Superior temporal gyrus (tissue), 1 donor: ENCODE measurements around the gene TANGO6.
"Not testable (repeated sequence)": the region's sequence is repeated elsewhere in the genome, so short reads cannot be mapped to it uniquely, and the experiment has no call there.

Source experiments
- DNase-seq: peaks from one replicate; pipeline ENCODE4 v3.0.0-alpha.2; 2016; ENCODE audit errors: extremely low spot score

Gene TANGO6

DNA sequence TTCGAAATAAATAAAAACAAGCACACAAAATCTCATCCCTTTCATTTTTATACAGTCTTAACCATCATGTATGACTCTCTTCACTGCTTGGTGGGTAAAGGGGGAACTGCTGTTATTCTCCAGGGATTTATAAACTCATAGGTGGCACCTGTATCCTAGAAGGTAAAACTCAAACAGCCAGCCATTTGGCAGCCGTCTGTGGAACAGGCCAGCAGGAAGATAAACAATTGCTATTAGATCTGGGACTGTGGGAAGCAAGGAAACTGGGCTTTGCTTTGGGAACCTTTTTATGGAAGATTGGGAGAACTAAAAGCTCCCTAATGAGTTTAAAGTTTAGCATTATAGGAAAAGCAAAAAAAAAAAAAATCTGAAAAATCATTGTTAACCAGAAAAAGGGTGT, 126.0 kb downstream of the TANGO6 start:
- DNase-seq: no peak

DNA sequence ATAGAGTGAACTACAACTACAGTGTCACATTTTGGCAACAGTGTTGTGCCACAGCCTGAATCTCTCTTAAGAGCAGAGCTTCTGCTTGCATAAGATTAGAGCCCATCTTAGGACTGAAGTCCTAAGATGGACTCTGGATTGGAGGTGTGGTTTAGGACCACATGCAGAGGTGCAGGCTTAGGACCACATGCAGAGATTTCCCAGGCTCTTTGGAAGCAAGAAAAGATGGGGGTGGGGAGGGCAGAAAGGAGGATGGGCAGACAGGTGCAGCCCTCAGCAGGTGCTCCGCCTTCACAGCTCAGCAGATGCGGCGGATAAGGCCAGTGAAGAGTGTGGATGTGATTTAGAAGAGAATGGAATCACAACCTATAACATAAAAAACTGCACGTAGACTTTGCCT, 128.7 kb downstream of the TANGO6 start:
- no peak for DNase-seq

DNA sequence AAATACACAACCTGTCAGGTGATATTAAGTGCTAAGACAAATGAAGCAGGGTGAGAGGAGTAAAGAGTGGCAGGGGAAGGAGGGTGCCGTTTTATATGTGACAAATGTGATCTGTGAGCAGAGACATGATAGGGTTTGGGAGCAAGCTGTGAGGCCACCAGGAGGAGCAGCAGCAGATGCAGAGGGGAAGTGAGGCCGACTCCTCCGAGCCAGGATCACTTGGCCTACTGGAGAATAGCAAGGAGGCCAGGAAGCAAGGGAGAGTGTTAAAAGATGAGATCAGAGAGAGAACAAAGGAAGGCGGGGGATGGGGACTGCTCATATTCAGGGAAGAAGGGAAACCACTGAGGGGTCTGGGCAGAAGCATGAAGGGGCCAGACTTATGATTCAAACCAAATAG, 129.4 kb downstream of the TANGO6 start:
- DNase-seq: no peak

DNA sequence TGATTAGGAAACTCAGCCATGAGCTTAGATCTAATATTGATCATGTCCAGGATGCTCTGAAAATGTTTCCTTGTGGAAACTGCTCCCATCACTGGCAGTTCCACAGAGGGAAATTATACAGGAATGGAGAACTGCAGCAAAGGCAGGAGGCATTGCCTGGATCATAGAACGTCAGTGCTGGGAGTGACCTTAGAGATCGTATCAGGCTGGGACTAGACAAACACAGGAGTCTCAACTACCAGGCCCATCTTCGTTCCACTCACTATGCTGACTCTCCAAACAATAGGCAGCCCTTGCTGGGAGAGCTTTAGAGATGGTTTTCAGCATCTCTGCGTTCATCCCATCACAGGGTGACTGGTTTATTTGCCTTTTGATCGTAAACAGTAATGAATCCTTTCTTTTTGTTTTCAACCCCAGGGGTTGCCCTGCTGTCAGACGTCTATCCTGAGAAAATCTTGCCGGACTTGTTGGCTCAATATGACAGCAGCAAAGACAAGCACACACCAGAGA, 130.3 kb downstream of the TANGO6 start:
- no peak for DNase-seq

DNA sequence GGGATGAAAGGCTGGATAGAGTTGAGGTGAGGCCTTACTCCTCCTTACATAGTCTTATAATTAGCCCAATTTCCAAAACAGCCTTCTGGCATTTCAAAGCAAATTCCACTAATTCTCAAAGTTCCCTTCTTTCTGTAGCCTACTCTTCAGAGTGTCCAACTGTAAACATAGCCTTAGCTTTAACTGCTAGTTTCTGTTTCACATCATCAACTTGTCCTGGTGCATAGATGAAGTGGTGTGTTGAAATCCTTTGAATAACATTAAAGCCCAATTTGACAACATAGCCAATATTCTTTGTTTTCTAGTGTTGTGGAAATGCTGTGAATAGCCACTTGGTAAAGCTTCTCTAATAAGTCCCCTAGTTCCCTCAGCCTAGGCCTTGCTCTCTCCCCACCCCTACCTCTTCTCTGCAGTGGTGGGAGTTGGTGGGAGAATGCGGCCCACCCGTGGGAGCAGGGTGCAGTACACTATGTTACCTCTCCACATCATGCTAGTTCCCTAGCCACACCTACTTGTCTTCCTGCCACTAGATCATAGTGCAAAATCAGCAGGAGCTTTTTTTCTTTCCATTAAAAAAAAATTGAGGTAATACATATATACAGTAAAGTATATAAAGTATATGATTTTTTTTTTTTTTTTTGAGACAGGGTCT, 135.1 kb downstream of the TANGO6 start:
- DNase-seq: no peak

DNA sequence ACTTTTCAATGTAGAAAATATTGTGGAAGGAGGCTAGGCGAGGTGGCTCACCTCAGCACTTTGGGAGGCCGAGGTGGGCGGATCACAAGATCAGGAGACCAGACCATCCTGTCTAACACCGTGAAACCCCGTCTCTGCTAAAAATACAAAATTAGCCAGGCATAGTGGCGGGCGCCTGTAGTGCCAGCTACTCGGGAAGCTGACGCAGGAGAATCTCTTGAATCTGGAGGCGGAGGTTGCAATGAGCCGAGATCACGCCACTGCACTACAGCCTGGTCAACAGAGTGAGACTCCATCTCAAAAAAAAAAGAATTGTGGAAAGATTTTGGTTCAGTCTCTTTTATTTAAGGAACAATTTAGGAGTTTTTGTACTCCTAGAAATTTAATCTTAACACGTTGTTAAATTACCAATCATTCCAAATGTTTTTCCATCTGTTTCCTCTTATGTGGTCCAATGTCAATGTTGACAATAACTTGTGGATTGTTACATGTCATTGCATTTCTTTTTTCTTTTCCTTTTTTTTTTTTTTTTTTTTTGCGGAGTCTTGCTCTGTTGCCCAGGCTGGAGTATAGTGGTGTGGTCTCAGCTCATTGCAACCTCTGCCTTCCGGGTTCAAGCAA, 137.5 kb downstream of the TANGO6 start:
- DNase-seq: no peak

DNA sequence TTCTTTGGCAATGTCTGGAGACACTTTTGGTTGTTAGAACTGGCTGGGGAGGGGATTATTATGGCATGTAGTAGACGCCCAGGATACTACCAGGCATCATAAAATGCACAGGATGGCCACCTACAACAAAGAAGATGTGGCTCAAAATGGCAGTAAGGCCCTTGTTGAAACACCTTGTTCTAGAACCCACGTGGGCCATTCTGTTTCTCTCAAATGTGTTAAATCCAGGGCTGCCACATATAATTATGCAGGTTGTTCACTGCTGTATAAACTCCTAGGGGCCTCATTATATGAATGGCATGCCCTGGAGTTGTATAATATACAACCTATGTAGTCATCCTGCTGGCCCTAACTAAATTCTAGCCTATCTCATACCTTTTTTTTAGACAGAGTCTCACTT, 138.6 kb downstream of the TANGO6 start:
- DNase-seq: no peak

DNA sequence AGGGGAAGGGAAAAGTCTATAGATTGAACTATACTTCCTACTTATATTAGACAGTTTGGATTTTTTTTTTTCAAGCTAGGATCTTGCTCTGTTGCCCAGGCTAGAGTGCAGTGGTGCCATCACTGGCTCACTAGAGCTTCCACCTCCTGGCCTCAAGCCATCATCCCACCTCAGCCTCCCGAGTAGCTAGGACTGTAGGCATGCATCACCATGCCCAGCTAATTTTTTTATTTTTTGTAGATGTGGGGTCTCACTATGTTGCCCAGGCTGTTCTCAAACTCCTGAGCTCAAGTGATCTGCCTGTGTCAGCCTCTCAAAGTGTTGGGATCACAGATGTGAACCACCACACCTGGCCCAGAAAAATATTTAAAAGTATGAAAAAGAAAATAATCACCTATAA, 141.1 kb downstream of the TANGO6 start:
- no peak for DNase-seq

DNA sequence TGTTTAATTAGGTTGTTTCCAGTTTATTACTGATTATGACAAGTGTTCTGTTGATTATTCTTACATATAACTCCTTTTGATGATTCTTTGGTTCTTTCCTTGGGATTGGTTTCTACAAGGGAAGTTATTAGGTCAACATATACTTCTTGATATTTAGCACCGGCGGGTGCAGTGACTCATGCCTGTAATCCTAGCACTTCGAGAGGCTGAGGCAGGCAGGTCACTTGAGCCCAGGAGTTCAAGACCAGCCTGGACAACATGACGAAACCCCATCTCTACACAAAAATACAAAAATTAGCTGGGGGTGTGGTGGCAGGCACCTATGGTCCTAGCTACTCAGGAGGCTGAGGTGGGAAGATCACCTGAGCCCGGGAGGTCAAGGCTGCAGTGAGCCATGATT, 141.9 kb downstream of the TANGO6 start:
- no peak for DNase-seq

DNA sequence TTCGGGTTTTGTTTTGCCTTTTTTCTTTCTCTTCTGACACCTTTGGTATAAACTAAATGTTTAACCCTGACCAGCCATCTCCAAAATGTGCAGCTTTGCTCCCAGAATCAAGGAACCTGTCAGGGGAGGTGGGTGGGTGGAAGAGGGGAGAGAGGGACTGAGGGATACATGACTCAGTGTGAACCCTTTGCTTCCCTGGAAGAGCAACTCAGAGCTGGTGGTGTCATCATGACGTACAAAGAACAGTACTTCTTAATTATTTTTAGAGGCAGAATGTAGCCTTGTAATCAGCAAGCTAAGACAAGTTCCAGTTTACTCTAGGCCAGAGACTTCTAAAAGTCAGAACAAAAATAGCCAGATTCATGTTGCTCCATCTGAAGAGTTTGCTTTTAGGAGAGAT, 142.5 kb downstream of the TANGO6 start:
- no peak for DNase-seq

DNA sequence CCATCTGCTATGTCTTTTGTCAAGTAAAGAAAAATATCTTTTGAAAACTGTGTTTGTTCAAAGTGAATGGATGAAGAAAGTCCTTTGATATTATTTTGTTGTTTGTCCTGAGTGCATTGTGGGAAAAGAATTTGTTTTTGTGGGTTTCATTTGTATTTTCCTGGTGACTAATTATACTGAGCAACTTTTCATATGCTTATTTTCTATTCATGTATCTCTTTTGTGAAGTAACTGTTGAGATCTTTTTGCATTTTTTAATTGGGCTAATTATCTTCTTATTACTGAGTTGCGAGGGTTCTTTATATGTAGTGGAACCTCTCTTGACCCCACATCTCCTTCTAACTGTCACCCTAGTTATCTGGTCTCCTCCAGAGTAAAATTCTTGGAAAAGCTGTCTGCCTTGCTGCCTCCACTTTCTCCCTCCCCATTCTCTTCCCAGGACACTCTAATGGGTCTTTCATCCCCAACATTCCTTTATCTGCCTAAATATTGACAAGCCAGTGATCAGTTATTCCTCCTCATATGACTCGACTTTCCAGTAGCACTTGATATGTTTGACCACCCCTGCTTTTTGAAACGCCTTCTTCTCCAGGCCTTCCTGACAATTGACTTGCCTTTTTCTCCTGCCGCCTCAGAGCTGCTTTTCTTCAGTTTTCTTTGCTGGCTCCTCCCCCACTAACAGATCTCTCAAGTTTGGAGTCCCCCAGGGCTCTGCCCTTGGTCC, 144.6 kb downstream of the TANGO6 start:
- DNase-seq: no peak

DNA sequence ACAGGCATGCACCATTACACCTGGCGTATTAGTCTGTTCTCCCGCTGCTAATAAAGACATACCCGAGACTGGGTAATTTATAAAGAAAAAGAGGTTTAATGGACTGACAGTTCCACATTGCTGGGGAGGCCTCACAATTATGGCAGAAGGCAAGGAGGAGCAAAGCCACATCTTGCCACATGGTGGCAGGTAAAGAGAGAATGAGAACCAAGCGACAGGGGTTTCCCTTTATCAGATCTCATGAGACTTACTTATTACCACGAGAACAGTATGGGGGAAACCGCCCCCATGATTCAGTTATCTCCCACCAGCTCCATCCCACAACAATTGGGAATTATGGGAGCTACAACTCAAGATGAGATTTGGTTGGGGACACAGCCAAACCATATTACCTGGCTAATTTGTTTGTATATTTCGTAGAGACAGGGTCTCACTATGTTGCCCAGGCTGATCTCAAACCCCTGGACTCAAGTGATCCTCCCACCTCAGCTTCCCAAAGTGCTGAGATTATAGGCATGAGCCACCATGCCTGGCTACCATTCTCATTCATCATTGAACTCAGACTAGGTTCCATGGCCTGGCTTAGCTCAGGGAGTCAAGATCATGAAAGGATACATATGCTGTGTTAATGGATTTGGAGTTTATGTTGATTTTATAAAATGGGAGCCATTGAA, 147.0 kb downstream of the TANGO6 start:
- not testable (repeated sequence) for DNase-seq

DNA sequence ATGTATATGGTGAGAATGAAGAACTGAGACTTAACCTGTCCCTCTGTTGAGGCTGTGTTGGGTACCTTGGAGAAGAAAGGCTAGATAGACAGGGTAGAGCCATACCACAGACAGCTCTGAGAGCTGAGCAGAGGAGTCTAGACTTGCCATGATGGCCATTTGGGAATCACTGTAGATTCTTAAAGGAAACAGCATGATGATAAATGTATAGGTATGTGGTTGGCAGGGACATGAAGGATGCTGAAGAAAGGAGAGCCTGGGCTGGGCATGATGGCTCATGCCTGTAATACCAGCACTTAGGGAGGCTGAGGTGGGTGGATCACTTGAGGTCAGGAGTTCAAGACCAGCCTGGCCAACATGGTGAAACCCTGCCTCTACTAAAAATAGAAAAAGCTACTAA, 147.7 kb downstream of the TANGO6 start:
- no peak for DNase-seq

DNA sequence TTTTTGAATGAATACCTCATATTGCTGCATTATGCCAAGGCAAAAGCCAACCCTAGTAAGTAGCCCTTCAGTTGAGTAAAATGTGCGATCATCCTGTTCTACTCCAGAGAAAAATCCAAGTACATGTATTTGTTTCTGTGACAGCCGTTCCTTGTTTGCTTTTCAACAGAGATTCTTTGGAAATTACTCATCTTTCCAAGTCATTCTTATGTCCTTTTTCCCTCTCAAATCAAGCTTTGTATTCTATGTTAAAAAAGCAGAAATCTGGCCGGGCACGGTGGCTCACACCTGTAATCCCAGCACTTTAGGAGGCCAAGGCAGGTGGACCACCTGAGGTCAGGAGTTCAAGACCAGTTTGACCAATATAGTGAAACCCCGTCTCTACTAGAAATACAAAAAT, 149.2 kb downstream of the TANGO6 start:
- no peak for DNase-seq

DNA sequence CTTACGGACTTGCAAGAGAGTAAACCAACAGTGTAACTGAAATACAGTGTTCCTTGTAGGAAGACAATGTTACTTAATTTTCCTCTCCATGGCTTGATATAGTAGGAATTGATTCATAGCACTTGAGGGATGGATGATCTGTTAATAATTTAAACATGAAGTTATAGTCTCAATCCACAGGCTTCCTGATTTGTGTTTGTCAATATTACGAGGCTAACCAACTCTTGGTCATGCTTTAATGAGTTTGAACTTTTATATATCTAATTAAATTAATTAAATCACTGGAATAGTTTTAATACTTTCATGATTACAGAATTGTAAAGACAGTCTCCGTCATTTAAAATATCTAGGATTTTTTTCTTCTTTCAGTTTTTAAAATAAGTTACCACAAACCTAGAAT, 150.1 kb downstream of the TANGO6 start:
- no peak for DNase-seq

DNA sequence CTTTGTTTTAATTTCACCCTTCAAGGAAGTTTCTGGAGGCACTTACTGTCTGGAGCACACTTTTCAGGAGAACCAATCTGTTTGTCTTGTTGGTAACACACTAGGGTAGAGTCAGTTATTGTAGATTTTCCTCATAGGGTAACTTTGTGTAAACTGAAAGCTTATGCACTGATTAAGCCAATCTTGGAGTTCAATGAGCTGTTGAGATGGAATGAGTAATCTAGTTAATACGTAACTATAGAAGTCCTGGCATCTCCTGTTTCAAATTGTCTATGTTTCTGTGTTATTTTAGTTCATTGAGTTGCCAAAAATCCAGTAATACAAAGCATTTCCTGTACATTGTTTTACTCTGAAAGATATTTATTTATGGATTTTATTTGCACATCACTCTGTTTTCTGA, 150.6 kb downstream of the TANGO6 start:
- no peak for DNase-seq

DNA sequence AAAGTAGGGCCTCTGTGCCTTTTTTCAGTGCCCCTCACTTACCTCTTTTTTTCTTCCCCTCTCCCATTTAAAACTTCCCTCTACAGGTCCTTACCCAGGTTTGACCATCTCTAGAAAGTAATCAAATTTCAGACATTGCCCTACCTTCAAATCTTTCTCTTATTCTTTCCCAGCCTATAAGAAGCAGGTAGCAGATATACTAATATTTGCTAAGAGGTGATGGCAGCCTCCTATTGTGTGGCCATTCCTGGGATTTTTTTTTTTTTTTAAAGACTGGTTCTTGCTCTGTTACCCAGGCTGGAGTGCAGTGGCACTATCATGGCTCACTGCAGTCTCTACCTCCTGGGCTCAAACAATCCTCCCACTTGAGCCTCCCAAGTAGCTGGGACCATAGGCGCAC, 151.0 kb downstream of the TANGO6 start:
- DNase-seq: no peak

DNA sequence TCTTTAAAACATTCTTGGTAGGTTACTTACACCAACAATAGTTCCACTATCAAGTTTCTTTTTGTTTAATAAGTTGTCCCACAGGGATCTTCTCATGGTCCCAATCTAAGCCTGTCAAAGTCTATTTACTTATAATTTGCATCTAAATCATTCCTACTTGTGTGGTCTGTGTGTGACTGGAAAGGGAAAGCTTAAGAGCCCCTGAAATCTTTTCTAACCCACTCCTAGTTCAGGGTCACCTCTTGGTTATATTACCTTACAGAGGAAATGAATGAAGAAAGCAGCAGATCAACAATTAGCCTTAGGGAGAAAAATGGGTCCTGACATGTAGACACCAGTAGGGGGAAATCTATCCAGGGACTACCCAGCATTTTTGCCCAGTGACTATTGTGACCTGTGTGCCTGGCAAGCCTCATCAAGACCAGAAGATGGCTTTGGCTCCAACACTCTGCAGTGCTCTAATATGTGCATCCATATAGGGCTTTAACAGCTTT, 151.7 kb downstream of the TANGO6 start:
- no peak for DNase-seq

DNA sequence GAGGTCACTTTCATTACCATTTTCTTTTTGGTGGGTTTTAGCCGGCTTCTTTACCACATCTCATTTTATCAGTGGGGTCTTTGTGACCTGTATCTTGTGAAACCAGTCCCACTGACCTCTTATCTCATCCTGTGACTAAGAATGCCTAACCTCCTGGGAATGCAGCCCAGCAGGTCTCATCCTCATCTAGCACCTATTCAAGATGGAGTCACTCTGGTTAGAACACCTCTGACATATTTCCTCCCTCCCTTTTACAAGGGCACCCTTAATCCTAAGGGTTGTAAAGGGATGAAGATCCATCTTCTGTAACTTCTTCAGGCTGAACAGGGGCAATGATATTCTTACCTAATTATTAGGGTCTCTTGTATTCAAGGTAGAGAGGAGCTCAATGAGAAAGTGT, 154.2 kb downstream of the TANGO6 start:
- DNase-seq: no peak

DNA sequence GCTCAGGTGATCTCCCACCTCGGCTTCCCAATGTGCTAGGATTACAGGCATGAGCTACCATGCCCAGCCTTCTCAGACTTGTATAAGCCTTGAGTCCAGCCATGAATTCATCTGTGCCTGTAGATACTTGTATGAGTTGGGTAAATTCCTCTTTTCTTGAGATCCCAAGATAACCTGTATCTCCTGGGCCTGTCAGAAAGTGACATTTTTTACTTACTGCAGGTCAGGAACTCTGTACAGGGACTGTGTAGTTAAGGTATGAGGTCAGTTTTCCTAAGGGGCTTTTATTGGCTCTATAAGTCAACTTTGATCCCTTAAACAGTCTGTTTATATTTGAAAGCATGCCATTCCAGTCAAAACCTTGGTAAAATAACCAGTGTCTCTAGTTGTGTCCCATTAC, 155.8 kb downstream of the TANGO6 start:
- no peak for DNase-seq

DNA sequence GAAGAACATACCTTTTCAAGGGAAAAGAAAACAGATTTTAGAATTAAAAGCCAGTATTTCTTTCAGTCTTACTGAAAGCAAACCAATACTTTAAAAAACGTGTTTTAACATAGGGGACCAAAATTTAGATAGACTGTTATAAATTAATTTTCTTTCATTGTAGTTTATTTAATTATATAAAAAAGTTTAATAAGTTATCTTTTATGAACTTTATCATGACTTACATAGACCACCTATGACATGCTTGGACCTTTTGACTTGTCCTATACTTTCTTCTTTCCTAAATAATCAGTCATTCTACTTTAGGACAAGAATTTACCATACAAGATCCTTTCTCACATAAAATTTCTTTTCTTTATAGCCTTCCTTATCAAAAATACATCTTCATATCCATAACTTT, 160.2 kb downstream of the TANGO6 start:
- no peak for DNase-seq

DNA sequence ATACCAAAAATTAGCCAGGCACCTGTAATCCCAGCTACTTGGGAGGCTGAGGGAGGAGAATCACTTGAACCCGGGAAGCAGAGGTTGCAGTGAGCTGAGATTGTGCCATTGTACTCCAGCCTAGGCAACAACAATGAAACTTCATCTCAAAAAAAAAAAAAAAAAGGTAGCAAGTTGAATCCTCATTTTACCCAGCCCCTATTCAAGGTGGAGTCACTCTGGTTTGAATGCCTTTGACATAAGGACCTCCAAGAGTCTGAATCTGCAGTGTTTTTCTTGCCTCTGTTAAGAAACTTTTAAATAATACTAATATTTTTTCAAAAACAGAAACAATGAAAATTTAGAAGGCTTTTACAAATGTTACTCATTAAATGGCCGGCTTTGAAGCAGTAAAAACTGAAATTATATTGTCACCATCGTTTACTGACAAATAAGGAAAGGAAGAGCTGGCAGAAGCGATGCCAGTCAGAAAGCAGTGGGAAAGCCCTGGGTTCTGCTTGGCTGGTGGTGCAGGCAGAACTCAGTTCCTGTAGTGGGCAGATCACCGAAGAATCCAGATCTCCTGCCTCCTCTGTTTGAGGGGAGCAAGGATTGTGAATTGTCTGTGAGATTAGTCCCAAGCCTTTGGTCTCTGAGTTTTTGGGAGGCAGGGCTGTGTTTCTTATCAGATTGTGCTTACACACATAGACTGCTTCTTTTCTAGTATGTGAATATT, 162.5 kb downstream of the TANGO6 start:
- DNase-seq: no peak
